PC-9 (cell line): ENCODE results near the gene CD3G. TPM values are rescaled to one million over a fixed set of nuclear protein-coding genes. Genes with fewer than 3 reads are reported as not detected.

ENCODE experiments used
- BruUV-seq: library from RNA; stranded (reverse); fragments of 400-500 nt; replicated peaks from 2 replicates; lab custom pipeline; 2021; lab: Mats Ljungman, UMichigan
- CTCF ChIA-PET: fragments of 300-600 bp; sonication (Branson Sonifier 250); formaldehyde crosslinking; loops from one replicate; lab custom pipeline; 2022; ENCODE audit warnings: antibody characterized with exemption; lab: Charles Lee
- POLR2A ChIA-PET: fragments of 300-600 bp; sonication (Branson Sonifier 250); formaldehyde crosslinking; loops from one replicate; lab custom pipeline; 2022; ENCODE audit warnings: antibody characterized with exemption; ENCODE audit not compliant: unreplicated experiment; lab: Charles Lee
- DNase-seq, 2 experiments: peaks; one replicate each; pipeline versions ENCODE4 v3.0.0 to v3.0.0-alpha.2; 2015 to 2022; ENCODE audit warnings: mixed read lengths in 1 of 2
- H2AFZ ChIP-seq: fragments of 200-600 bp; sonication (generic); 2 replicates; pipeline ENCODE4 v1.8.1; 2017; ENCODE audit warnings: antibody characterized with exemption
- H3F3A ChIP-seq: fragments of 200-600 bp; sonication (generic); 2 replicates; pipeline ENCODE4 v1.8.1; 2017; ENCODE audit warnings: antibody characterized with exemption, mild to moderate bottlenecking, low read depth; ENCODE audit not compliant: insufficient read depth
- H3K27ac ChIP-seq: fragments of 200-600 bp; sonication (generic); 2 replicates; pipeline ENCODE4 v1.6.1; 2016; ENCODE audit warnings: mixed run types
- H3K27me3 ChIP-seq: fragments of 200-600 bp; sonication (generic); 2 replicates; pipeline ENCODE4 v1.6.1; 2016; ENCODE audit warnings: low read depth, mixed run types; ENCODE audit not compliant: insufficient read depth
- H3K36me3 ChIP-seq: fragments of 200-600 bp; sonication (generic); 2 replicates; pipeline ENCODE4 v1.6.1; 2016; ENCODE audit warnings: low read depth, mixed run types
- H3K4me1 ChIP-seq: fragments of 200-600 bp; sonication (generic); replicated peaks from 2 replicates; pipeline ENCODE4 v1.6.1; 2016; ENCODE audit warnings: mixed run types; ENCODE audit not compliant: insufficient read depth
- H3K4me2 ChIP-seq: fragments of 200-600 bp; sonication (generic); 2 replicates; pipeline ENCODE4 v1.6.1; 2017; ENCODE audit warnings: mixed run types
- H3K4me3 ChIP-seq: fragments of 200-600 bp; sonication (generic); 2 replicates; pipeline ENCODE4 v1.6.1; 2016; ENCODE audit warnings: mixed run types
- H3K79me2 ChIP-seq: fragments of 200-600 bp; sonication (generic); 2 replicates; pipeline ENCODE4 v1.6.1; 2017; ENCODE audit warnings: low read depth, mixed run types
- H3K9me2 ChIP-seq: fragments of 200-600 bp; sonication (generic); 2 replicates; pipeline ENCODE4 v1.8.1; 2017; ENCODE audit warnings: mild to moderate bottlenecking; ENCODE audit not compliant: insufficient read depth
- H3K9me3 ChIP-seq: fragments of 200-600 bp; sonication (generic); 2 replicates; pipeline ENCODE4 v1.8.1; 2016; ENCODE audit warnings: low read depth; ENCODE audit not compliant: insufficient read depth
- H4K20me1 ChIP-seq: fragments of 200-600 bp; sonication (generic); 2 replicates; pipeline ENCODE4 v1.8.1; 2017; ENCODE audit not compliant: insufficient read depth
- EZH2 ChIP-seq: fragments of 200-600 bp; sonication (generic); IDR thresholded peaks from 2 replicates; pipeline ENCODE4 v1.8.0; 2017; ENCODE audit warnings: antibody characterized with exemption, low read depth
- intact Hi-C: fragments of 100-400 bp; cut with micrococcal nuclease; formaldehyde crosslinking; loops from one replicate; pipeline ENCODE4 v1.10.0; 2022; ENCODE audit not compliant: unreplicated experiment
- total RNA-seq: library from RNA; stranded (reverse); gene quantifications from 2 replicates; pipeline ENCODE4 v1.2.3, GENCODE V29; 2021
- TF ChIP-seq, protein P1 (sequence below): fragments of 200-600 bp; sonication (generic); conservative IDR thresholded peaks from 2 replicates; pipeline ENCODE4 v1.6.1; 2017; ENCODE audit warnings: mixed run types, antibody characterized with exemption, mild to moderate bottlenecking, moderate library complexity

CD3G gene
- total RNA-seq, 1 experiment from 2014 or later: not detected

DNA sequence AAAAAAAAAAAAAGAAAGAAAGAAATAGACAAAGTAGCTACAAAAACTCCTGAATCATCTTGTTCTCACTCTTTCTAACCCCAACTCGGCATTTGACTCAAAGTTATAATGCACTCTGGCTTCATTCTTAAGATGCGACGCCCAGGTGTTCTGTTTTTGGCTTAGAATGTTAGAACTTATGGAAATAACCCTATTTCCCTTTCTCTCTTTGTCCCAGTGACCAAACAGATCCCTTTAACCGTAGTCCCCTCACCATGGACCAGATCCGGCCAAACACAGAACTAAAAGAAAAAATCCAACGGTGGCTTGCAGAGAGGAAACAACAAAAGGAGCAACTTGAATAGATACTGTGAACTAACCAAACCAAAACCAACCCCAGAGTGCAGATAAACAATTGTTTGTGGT lies 52.0 kb downstream of the CD3G start:
- Histone ChIP-seq H3K27ac (no peak overlapping the region), H3K36me3 (peaks cover 10% of the 10 kb centered on the region), H3K4me1 (0 out of 2 replicates have a peak, but pooled peaks cover 7% of the 10 kb centered on the region), H3K9me2 (no peaks in the 10 kb centered on the region), H3K79me2 (no peaks in the 10 kb centered on the region), H3K27me3 (no peaks in the 10 kb centered on the region), H2AFZ (no peak overlapping the region), H4K20me1 (no peaks in the 10 kb centered on the region), H3K4me3 (no peak overlapping the region), H3F3A (peaks cover 23% of the 10 kb centered on the region), H3K4me2 (no peak overlapping the region), H3K9me3 (no peaks in the 10 kb centered on the region)
- intact Hi-C loops: no loop called here
- no peak for DNase-seq
- ChIA-PET CTCF (no interaction called here), POLR2A (no interaction called here)
- no TSS peak for BruUV-seq
- TF ChIP-seq EZH2: no peak
- TF ChIP-seq, protein P1, sequence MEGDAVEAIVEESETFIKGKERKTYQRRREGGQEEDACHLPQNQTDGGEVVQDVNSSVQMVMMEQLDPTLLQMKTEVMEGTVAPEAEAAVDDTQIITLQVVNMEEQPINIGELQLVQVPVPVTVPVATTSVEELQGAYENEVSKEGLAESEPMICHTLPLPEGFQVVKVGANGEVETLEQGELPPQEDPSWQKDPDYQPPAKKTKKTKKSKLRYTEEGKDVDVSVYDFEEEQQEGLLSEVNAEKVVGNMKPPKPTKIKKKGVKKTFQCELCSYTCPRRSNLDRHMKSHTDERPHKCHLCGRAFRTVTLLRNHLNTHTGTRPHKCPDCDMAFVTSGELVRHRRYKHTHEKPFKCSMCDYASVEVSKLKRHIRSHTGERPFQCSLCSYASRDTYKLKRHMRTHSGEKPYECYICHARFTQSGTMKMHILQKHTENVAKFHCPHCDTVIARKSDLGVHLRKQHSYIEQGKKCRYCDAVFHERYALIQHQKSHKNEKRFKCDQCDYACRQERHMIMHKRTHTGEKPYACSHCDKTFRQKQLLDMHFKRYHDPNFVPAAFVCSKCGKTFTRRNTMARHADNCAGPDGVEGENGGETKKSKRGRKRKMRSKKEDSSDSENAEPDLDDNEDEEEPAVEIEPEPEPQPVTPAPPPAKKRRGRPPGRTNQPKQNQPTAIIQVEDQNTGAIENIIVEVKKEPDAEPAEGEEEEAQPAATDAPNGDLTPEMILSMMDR: no peak

DNA sequence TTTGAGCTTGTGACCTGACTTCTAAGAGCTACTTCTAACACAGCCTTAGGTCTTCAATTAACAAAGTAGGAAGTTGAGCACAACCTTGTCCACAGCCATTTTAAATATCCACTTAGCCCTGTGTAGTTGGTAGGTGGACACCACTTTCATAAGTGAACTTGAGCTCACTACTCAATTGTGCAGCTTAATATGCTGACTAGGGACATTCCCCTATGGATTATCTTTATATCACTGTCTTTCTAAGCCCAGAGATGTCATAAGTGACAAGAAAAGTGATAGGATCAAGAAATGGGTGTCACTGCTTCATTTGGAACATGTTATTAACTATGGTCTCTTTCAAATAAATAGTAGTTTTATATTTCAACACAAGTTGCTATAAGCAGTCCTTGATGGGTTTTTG lies 53.3 kb downstream of the CD3G start:
- peaks cover 2% of the 10 kb centered on the region for H4K20me1 ChIP-seq
- H3F3A ChIP-seq: peaks cover 23% of the 10 kb centered on the region
- peaks cover 10% of the 10 kb centered on the region for H3K79me2 ChIP-seq
- CTCF ChIA-PET: no interaction called here
- no peaks in the 10 kb centered on the region for H3K9me3 ChIP-seq
- intact Hi-C loops: no loop called here
- no peaks in the 10 kb centered on the region for H3K9me2 ChIP-seq
- no peak for TF ChIP-seq EZH2
- TF ChIP-seq, protein P1: no peak
- no peak overlapping the region for H3K4me2 ChIP-seq
- no peaks in the 10 kb centered on the region for H3K27me3 ChIP-seq
- no peak for DNase-seq
- H2AFZ ChIP-seq: no peak overlapping the region
- H3K36me3 ChIP-seq: peaks cover 5% of the 10 kb centered on the region; the same call in 1 of the 2 replicates
- no peak overlapping the region for H3K4me3 ChIP-seq
- POLR2A ChIA-PET: interaction anchor here (0.8 kb wide), 1 partner anchor 122 kb away, joined by 9 read pairs; no protein-coding TSS in a partner anchor
- peaks cover 9% of the 10 kb centered on the region for H3K4me1 ChIP-seq
- BruUV-seq: no TSS peak
- H3K27ac ChIP-seq: no peak overlapping the region

DNA sequence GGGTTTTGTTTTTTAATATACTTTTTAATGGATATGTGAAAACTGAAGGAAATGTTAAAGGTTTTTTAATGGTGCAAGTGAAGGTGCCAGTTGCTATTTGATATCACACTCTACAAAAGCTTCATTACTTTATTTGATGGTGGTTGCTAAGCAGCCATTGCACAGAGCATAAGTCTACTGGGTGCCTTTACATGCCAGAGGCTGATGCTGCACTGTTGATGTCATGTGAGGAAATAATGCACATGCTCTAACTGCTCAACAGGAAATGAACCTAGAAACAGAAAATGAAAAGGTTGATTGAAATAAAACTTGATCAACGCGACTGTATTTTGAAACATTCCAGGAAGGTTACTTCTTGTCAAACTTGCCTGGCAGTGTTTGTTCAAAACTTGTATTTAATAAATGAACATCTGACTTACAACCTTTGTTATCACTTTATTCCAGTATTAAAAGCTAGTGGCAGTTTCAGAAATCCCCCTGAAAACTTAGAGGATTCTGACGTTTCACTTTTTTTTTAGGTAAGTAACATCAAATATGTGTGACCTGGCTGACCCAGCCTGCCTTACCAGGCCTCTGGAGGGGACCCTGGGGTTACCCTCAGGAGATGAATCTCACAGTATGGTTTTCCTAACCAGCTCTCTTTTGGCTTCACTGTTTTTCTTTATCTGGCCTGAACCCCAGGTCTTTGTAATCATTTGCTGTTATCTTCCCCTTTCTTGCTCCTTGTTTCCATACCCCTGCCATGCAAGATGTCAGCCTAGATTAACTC lies 54.8 kb downstream of the CD3G start:
- CTCF ChIA-PET: interaction anchor here (0.6 kb wide), 1 partner anchor 39 kb away, joined by 18 read pairs; no protein-coding TSS in a partner anchor
- no peak for DNase-seq
- Histone ChIP-seq H3F3A (peaks cover 23% of the 10 kb centered on the region), H3K9me3 (no peaks in the 10 kb centered on the region), H3K27ac (no peak overlapping the region), H3K27me3 (no peaks in the 10 kb centered on the region), H3K36me3 (0 out of 2 replicates have a peak, but pooled peaks cover 3% of the 10 kb centered on the region), H3K79me2 (peaks cover 26% of the 10 kb centered on the region), H3K4me2 (no peak overlapping the region), H4K20me1 (peaks cover 16% of the 10 kb centered on the region), H3K4me3 (no peak overlapping the region), H3K4me1 (peaks cover 21% of the 10 kb centered on the region), H3K9me2 (no peaks in the 10 kb centered on the region), H2AFZ (no peak overlapping the region)
- POLR2A ChIA-PET: no interaction called here
- intact Hi-C loops: no loop called here
- TF ChIP-seq, protein P1: no peak
- TF ChIP-seq EZH2: no peak
- BruUV-seq: no TSS peak
